SK-N-SH treated with all-trans-retinoic acid at 6 μM for 48 hours (cell line): Measurements from ENCODE around the gene LSAMP.

Source experiments
- ATAC-seq: fragments of 200-7000 bp; cut with Tn5 transposase; 3 replicates; pipeline ENCODE4 v1.9.1; 2020; ENCODE audit warnings: mild to moderate bottlenecking, moderate library complexity
- ARNTL ChIP-seq: fragments of 450-650 bp; formaldehyde crosslinking; IDR thresholded peaks from 2 replicates; pipeline ENCODE4 v1.5.0; 2020; ENCODE audit warnings: low read depth, mild to moderate bottlenecking, moderate library complexity, borderline replicate concordance
- BACH2 ChIP-seq: fragments of 250-450 bp; sonication (Bioruptor Pico); IDR thresholded peaks from 2 replicates; pipeline ENCODE4 v1.9.0; 2021; ENCODE audit warnings: mild to moderate bottlenecking, borderline replicate concordance
- CREB5 ChIP-seq: fragments of 250-450 bp; sonication (Bioruptor Pico); IDR thresholded peaks from 2 replicates; pipeline ENCODE4 v1.5.1; 2020; ENCODE audit warnings: low read depth, mild to moderate bottlenecking, moderate library complexity
- CSDC2 ChIP-seq: fragments of 250-450 bp; sonication (Bioruptor Pico); IDR thresholded peaks from 2 replicates; pipeline ENCODE4 v1.5.0; 2020; ENCODE audit warnings: mild to moderate bottlenecking, moderate library complexity
- CSRNP3 ChIP-seq: fragments of 250-450 bp; sonication (Bioruptor Pico); IDR thresholded peaks from 2 replicates; pipeline ENCODE4 v1.5.1; 2021; ENCODE audit warnings: mild to moderate bottlenecking, moderate library complexity
- ESRRG ChIP-seq: fragments of 250-450 bp; sonication (Bioruptor Pico); IDR thresholded peaks from 2 replicates; pipeline ENCODE4 v1.6.1; 2021; ENCODE audit warnings: mild to moderate bottlenecking
- GLIS3 ChIP-seq: fragments of 250-450 bp; sonication (Bioruptor Pico); IDR thresholded peaks from 2 replicates; pipeline ENCODE4 v1.5.0; 2020; ENCODE audit warnings: mild to moderate bottlenecking, moderate library complexity
- ISL1 ChIP-seq: fragments of 250-450 bp; sonication (Bioruptor Pico); IDR thresholded peaks from 2 replicates; pipeline ENCODE4 v2.1.2; 2022; ENCODE audit warnings: mild to moderate bottlenecking, moderate library complexity
- OSR1 ChIP-seq: fragments of 250-450 bp; sonication (Bioruptor Pico); IDR thresholded peaks from 2 replicates; pipeline ENCODE4 v1.8.0; 2022; ENCODE audit warnings: moderate library complexity, mild to moderate bottlenecking, inconsistent platforms
- PATZ1 ChIP-seq: fragments of 250-450 bp; sonication (Bioruptor Pico); IDR thresholded peaks from 2 replicates; pipeline ENCODE4 v1.8.0; 2020; ENCODE audit warnings: mild to moderate bottlenecking, moderate library complexity, borderline replicate concordance
- POU6F1 ChIP-seq: fragments of 250-450 bp; sonication (Bioruptor Pico); IDR thresholded peaks from 2 replicates; pipeline ENCODE4 v1.8.0; 2021; ENCODE audit warnings: low read depth, mild to moderate bottlenecking, moderate library complexity, borderline replicate concordance
- PPARA ChIP-seq: fragments of 250-450 bp; sonication (Bioruptor Pico); IDR thresholded peaks from 2 replicates; pipeline ENCODE4 v1.5.0; 2020; ENCODE audit warnings: mild to moderate bottlenecking, borderline replicate concordance
- RARB ChIP-seq: fragments of 250-450 bp; sonication (Bioruptor Pico); IDR thresholded peaks from 2 replicates; pipeline ENCODE4 v1.8.0; 2021; ENCODE audit warnings: mild to moderate bottlenecking, moderate library complexity
- SNAI2 ChIP-seq: fragments of 250-450 bp; sonication (Bioruptor Pico); IDR thresholded peaks from 2 replicates; pipeline ENCODE4 v1.5.0; 2020; ENCODE audit warnings: mild to moderate bottlenecking, moderate library complexity
- TCF4 ChIP-seq: fragments of 250-450 bp; sonication (Bioruptor Pico); IDR thresholded peaks from 2 replicates; pipeline ENCODE4 v1.8.0; 2021; ENCODE audit warnings: mild to moderate bottlenecking, moderate library complexity, borderline replicate concordance
- TOX ChIP-seq: fragments of 250-450 bp; sonication (Bioruptor Pico); IDR thresholded peaks from 2 replicates; pipeline ENCODE4 v1.8.0; 2021; ENCODE audit warnings: mild to moderate bottlenecking, moderate library complexity, borderline replicate concordance
- TSHZ2 ChIP-seq: fragments of 250-450 bp; sonication (Bioruptor Pico); IDR thresholded peaks from 2 replicates; pipeline ENCODE4 v1.5.0; 2020; ENCODE audit warnings: mild to moderate bottlenecking, moderate library complexity
- ZC3H10 ChIP-seq: fragments of 250-450 bp; sonication (Bioruptor Pico); IDR thresholded peaks from 2 replicates; pipeline ENCODE4 v1.5.1; 2021; ENCODE audit warnings: mild to moderate bottlenecking, moderate library complexity
- ZFP3 ChIP-seq: fragments of 250-450 bp; sonication (Bioruptor Pico); IDR thresholded peaks from 2 replicates; pipeline ENCODE4 v1.5.0; 2020; ENCODE audit warnings: mild to moderate bottlenecking, moderate library complexity
- ZFP30 ChIP-seq: fragments of 450-650 bp; formaldehyde crosslinking; IDR thresholded peaks from 2 replicates; pipeline ENCODE4 v1.5.0; 2022; ENCODE audit warnings: mild to moderate bottlenecking, moderate library complexity
- ZNF565 ChIP-seq: fragments of 450-650 bp; formaldehyde crosslinking; conservative IDR thresholded peaks from 2 replicates; pipeline ENCODE4 v1.5.0; 2020; ENCODE audit warnings: low read depth, mild to moderate bottlenecking, moderate library complexity
- ZNF70 ChIP-seq: fragments of 450-650 bp; formaldehyde crosslinking; IDR thresholded peaks from 2 replicates; pipeline ENCODE4 v1.5.0; 2020; ENCODE audit warnings: mild to moderate bottlenecking, moderate library complexity
- ZNF8 ChIP-seq: fragments of 450-650 bp; formaldehyde crosslinking; IDR thresholded peaks from 2 replicates; pipeline ENCODE4 v1.5.0; 2020; ENCODE audit warnings: mild to moderate bottlenecking, moderate library complexity

The LSAMP gene

GRCh38 chr3:115890579-115890978 is 554.7 kb downstream of the LSAMP start:
- TF ChIP-seq ZNF8 (no peak), ISL1 (CRISPR knock-in tag) (no peak)
- no peak for ATAC-seq

GRCh38 chr3:115885621-115886020 is 559.7 kb downstream of the LSAMP start:
- ATAC-seq: no peak
- no peak for TF ChIP-seq SNAI2
- no peak for TF ChIP-seq ZNF565
- TF ChIP-seq ZFP30 (CRISPR knock-in tag): no peak
- no peak for TF ChIP-seq CSRNP3 (CRISPR knock-in tag)
- TF ChIP-seq PATZ1 (CRISPR knock-in tag): no peak
- TF ChIP-seq POU6F1 (CRISPR knock-in tag): no peak
- TF ChIP-seq CREB5 (CRISPR knock-in tag): no peak
- TF ChIP-seq ZFP3 (CRISPR knock-in tag): no peak
- no peak for TF ChIP-seq TOX (CRISPR knock-in tag)
- TF ChIP-seq RARB: no peak
- no peak for TF ChIP-seq ESRRG (CRISPR knock-in tag)
- no peak for TF ChIP-seq TSHZ2 (CRISPR knock-in tag)
- TF ChIP-seq ZNF8: no peak
- TF ChIP-seq TCF4 (CRISPR knock-in tag): no peak
- no peak for TF ChIP-seq GLIS3 (CRISPR knock-in tag)
- TF ChIP-seq ISL1 (CRISPR knock-in tag): no peak
- no peak for TF ChIP-seq ZC3H10 (CRISPR knock-in tag)
- TF ChIP-seq ARNTL (CRISPR knock-in tag): no peak
- TF ChIP-seq, all 23 proteins: peak for 0

- TF ChIP-seq ZFP30 (CRISPR knock-in tag) (no peak), ZNF8 (no peak), BACH2 (no peak), ISL1 (CRISPR knock-in tag) (no peak), CSRNP3 (CRISPR knock-in tag) (no peak), CREB5 (CRISPR knock-in tag) (no peak), TOX (CRISPR knock-in tag) (no peak), CSDC2 (no peak), ZC3H10 (CRISPR knock-in tag) (no peak), PPARA (CRISPR knock-in tag) (no peak), SNAI2 (no peak), ZNF70 (no peak), ARNTL (CRISPR knock-in tag) (no peak), ZNF565 (no peak), OSR1 (CRISPR knock-in tag) (no peak), PATZ1 (CRISPR knock-in tag) (no peak)
- peak; percentile 54 for ATAC-seq
Measured at GRCh38 chr3:115877615-115877899, 567.7 kb downstream of the LSAMP start.
